Pons (tissue), 1 donor: Measurements from ENCODE around the gene PLAC1.

Experiments used
- DNase-seq: peaks from one replicate; pipeline ENCODE4 v3.0.0-alpha.2; 2016; ENCODE audit warnings: low spot score

The PLAC1 gene

DNA sequence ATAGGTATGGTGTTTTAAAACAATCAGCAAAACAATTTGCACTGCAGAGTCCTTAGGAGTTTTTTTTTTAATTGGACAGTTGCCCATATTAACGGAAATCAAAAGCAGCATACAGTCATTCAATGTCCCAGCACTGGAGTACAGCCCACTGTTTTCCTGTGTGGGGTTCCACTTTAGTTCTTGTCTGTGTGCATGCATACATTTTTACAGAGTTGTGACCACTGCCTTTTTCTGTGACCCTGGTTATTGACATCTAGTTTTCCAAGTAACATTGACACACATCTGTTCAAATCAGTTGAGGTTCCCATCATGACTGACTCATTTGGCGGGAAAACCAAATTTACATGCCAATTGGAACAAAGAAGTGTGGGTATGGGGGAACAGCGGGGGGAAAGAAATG, 115.0 kb downstream of the PLAC1 start:
- DNase-seq, result no peak

DNA sequence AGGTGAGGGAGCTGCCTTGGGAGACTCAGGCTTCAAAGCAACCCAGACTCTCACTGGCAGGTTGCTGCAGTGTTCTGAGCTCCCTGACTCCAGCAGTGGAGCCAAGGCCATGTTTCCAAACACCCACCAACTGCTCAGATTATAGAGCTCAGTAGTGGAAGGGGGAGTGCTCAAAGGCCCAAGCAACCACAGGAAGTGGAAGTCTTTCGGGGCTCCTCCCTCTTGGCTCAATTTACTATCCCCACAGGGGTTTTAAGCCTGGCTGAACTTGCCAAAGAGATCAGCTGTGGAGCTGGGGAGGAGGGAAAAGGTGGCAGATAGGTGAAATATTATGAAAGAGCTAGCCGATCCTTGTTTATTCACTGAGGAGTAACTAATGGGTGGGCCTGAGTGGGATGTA, 115.8 kb downstream of the PLAC1 start:
- no peak for DNase-seq

DNA sequence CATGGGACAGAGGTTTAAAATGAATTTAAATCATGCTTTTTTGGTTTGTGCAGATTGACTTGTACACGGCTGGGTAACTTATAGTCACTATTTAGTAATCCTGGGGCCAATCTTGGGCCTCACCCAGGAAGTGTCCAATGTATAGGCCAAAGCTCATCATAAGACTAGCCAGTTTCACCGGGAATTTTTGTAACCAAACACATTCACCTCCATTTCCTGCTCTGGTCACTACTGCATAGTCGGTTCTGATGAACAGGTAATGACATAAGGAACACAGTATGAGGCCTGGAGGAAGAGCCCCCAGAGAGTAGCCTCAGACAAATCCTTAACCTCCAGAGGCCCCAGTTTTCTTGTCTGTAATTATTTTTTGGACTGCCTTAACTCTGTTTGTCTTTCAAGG, 116.4 kb downstream of the PLAC1 start:
- no peak for DNase-seq

DNA sequence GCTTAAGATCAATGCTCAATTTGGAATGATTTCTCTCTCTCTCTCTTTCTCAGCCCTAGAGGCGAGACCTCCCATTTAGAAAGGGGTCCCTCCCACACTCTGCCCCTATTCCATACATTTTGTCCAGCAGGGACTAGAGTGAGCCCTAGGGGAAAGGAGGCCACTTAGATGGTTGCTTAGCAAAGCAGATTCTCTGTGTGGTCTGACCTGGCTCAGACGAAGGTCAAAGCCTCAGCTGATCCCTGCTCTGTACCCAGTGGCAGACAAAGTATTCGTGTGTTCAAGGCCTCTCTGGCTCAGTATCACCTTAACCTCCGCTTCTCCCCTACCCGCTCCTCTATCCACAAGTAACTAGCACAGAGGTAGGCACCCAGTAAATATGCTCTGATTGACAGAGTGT, 120.0 kb downstream of the PLAC1 start:
- DNase-seq, result no peak

DNA sequence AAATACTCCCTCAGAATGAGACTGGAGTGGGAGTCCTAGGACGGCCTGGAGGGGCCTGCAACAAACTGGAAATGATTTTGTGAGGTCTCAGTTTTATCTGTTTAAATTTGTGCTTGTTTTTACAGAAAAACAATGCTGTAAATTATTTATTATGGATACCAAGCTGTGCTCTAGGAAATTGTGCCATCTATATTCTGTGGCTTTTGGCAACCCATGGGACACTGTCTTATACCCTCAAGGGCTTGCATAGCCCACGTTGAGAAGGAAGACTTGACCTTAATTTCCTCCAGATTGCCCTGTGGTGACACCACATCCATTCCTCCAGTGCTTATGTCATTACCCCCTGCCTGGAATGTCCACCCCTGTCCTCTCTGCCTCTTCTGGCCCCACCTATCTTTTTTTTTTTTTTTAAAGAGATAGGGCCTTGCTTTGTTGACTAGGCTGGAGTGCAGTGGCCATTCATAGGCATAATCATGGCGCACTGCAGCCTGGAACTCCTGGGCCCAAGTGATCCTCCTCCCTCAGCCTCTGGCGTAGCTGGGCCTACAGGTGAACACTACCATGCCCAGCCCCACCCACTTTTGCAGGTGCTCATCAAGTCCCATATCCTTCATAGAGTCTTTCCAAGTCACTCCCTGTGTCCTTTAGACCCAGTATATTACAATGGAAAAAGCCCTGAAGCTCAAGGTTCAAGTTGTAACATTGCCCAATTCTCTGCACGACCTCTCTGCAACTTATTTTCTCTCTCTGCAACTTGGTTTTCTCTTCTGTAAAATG, 120.9 kb downstream of the PLAC1 start:
- no peak for DNase-seq

DNA sequence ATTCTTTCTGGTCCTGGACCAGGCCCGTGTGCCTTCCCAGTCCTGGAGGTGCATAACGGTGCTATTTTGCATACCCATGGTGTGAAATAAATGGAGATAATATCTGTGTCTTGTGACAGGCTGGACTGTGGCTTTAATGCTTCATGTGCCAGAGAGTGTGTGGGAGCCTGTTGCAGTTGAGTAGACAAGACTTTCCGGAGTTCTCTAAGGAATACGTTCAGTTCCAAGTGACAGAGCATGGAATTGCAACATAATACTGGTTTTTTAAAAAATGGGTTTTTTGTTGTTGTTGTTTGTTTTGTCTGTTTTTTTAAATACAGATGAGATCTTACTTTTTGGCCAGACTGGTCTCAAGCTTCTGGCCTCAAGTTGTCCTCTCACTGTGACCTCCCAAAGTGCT, 124.3 kb downstream of the PLAC1 start:
- no peak for DNase-seq

DNA sequence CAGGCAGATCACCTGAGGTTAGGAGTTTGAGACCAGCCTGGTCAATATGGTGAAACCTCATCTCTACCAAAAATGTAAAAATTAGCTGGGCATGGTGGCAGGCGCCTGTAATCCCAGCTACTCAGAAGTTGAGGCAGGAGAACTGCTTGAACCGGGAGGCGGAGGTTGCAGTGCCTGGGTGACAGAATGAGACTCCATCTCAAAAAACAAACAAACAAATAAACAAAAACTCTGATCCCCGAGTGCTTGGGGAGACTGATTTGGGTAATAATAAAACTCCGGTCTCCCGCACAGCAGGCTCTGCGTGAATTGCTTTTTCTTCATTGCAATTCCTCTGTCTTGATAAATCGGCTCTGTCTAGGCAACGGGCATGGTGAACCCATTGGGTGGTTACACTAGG, 124.9 kb downstream of the PLAC1 start:
- no peak for DNase-seq

DNA sequence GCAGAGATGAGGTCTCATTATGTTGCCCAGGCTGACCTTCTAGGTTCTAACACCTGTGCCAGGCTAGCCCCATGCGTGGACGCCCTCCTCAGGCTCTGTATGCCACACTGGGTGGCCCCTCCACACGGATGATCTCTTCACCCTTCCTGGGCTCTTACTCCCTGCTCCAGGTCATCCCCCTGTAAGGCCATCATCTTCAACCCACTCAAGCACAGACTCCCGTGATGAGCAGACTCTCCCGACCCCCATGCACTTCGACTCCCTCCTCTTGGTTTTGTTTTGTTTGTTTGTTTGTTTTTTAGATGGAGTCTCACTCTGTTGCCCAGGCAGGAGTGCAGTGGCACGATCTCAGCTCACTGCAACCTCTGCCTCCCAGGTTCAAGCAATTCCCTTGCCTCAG, 127.4 kb downstream of the PLAC1 start:
- DNase-seq, result no peak

DNA sequence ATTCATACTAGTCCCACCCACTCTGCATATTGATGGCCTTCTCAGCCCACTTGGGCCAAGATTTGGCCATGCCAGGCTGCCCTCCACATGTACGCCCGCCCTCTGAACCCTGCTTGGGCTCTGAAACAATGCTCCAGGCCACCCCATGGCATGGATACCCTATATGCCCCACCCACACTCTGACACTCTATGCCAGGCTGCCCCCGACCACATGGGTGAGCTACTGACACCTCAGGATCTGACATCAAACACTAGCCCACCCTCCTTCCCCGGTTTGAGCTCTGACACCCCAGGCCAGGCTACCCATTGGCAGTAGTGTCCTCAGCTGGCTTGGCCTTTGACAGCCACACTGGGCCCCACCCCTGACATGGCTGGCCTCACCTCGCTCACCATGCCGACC, 128.8 kb downstream of the PLAC1 start:
- DNase-seq, result no peak

DNA sequence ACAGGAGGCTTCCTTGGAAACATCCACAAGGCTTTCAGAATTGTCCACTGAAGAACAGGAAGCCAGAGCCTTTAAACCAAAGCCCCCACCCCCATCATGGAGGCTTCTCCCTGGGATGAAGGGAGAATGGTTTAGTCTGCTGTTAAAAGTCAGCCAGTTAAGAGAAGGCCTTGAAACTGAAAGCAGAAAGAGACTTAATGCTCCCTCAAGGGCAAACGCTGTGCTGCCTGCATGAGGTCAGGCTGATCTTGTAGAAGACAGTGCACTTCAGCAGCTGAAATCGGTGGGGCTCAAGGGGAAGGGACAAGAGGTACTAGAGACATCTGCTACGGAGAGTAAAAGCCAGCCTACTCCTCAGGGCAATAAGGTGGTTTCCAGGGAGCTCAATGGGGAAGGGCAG, 129.3 kb downstream of the PLAC1 start:
- no peak for DNase-seq

DNA sequence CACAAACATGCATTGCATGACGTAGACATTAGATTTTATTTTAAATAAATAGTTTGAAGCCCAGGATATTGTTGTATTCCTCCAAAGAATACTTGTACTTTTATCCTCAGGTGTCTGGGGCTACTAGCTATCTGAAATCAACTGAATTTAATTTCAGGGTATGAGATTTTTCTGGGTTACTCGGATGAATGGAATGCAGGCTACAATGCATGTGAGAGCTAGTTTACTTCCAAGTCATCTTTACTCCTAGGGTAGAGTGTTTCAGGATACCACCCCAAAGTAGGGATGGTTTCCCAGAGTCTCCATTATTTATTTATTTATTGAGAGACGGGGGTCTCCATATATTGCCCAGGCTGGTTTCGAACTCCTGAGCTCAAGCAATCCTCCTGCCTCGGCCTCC, 131.9 kb downstream of the PLAC1 start:
- DNase-seq, result no peak

DNA sequence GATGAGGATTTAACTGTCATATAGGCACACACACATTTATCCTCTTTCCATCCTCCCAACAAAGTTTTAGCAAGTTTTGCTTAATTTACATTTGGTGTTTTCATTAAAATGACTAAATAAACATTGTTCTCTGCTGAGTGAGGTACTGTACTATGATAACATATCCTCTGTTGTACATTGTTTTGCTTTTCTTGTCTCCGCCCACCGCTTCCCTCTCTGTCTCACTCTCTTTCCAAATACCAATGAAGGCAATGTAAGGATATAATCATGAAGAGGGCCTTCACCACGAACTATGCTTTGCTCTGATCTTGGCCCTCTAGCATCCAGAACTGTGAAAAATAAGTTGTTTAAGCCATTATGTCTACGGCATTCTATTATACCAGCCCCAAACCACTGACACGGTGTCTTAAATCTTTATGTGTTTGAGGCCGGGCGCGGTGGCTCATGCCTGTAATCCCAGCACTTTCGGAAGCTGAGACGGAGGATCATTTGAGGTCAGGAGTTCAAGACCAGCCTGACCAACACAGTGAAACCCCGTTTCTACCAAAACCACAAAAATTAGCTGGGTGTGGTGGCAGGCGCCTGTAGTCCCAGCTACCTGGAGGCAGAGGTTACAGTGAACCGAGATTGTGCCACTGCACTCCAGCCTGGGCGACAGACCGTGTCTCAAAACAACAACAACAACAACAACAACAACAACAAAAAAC, 133.0 kb downstream of the PLAC1 start:
- DNase-seq, result no peak

DNA sequence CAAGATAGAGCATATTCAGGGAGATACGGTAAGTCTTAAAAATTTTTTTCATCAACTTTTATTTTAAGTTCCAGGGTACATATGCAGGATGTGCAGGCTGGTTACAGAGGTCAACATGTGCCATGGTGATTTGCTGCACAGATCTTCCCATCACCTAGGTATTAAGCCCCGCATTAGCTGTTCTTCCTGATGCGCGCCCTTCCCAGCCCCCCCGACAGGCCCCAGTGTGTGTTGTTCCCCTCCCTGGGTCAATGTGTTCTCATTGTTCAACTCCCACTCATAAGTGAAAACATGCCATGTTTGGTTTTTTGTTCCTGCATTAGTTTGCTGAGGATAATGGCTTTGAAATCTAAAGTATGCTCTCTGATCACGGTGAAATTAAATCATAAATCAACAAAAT, 134.1 kb downstream of the PLAC1 start:
- DNase-seq, result no peak

DNA sequence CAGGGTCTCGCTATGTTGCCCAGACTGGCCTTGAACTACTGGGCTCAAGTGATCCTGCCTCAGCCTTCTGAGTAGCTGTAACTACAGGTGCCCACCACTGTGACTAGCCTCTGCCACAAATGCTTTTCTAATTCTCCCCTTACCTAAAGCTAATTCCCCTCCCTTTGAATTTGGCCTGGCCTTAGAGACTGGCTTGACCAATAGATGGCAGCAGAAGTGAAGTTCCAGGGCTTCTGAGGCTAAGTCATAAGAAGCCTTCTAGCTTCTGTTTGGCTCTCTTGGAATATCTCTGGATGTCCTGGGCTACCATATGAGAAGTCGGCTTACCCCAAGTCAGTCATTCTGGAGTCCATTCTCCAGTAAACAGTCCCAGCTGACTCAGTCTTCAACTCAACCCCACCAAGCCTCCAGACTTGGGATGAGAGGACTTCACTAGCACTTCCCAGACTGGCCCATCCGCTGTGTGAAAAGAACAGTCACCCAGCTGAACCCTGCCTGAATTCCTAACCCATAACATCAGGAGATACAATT, 137.3 kb downstream of the PLAC1 start:
- DNase-seq, result peak; percentile 29
